Measurements from ENCODE around the gene NPAP1. TPM values are rescaled to one million over a fixed set of nuclear protein-coding genes. Genes with fewer than 3 reads are reported as not detected.

NPAP1 gene
- polyA plus RNA-seq, 1 donor from 2014 or later = 0.10 TPM

DNA sequence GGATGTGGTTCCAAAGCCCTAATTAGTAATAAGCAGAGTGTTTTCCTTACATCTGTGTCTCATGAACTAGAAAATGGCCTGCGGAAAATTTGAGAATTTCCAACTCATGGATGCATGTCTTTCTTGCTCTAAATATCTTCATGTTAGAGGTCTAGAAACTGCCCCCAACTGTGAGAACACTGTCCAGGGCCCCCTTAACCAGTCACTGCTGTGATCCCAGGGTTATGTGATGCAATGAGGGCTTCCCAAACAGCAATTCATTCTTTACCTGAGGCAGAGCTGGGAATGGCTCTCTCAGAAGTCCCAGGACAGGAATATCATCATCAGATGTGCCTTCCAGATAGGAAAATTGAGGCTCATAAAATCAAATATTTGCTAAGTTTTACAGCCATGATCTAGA is 8.2 kb downstream of the NPAP1 start:
- Histone ChIP-seq H3K27me3 (ENCODE audit: insufficient read depth, low read depth, low read length) (no peaks in the 10 kb centered on the region), H3K9ac (ENCODE audit: low read length) (no peak overlapping the region), H2AFZ (ENCODE audit: low read depth, low read length) (no peak overlapping the region), H3K27ac (ENCODE audit: low read length) (no peak overlapping the region), H4K20me1 (ENCODE audit: insufficient read depth) (no peaks in the 10 kb centered on the region), H3K4me2 (ENCODE audit: low read length) (no peak overlapping the region), H3F3A (ENCODE audit: insufficient read depth, low read length, poor library complexity, severe bottlenecking) (no peaks in the 10 kb centered on the region), H3K9me3 (ENCODE audit: low read length) (no peaks in the 10 kb centered on the region), H3K9me2 (ENCODE audit: insufficient read depth, low read length) (no peaks in the 10 kb centered on the region), H3K36me3 (ENCODE audit: insufficient read depth, low read length) (no peaks in the 10 kb centered on the region), H3K4me3 (ENCODE audit: low read length) (no peak overlapping the region), H3K79me2 (replicated peaks; ENCODE audit: insufficient read depth, low read length) (no peaks in the 10 kb centered on the region)
- TF ChIP-seq RAD21 (conservative IDR thresholded peaks at IDR 0.05) (no peak), SMC3 (conservative IDR thresholded peaks at IDR 0.05; ENCODE audit: poor library complexity) (no peak), EZH2 (IDR thresholded peaks at IDR 0.05; ENCODE audit: borderline replicate concordance, insufficient read depth, low read length, poor library complexity, severe bottlenecking) (no peak), MXI1 (conservative IDR thresholded peaks at IDR 0.05; ENCODE audit: poor library complexity, severe bottlenecking) (no peak), TAF1 (IDR thresholded peaks at IDR 0.05; ENCODE audit: low read depth) (no peak)

DNA sequence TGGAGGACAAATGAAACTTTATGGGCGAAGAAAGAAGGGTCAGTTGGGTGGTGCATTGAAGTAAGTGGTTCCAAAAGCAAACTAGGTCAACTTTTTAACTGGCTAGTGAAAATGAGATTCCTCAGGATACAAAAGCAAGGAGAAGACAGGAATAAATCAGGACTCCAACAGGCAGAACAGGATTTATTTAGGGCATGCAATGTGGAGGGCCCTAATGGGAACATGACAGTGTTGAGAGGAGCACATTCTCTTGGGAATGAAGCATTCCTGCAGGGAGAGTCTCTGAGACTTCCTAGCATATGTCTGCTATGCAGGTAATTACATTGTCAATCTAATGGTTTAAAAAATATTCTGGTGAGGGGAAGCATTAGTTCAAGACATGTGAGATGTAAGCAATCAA is 8.7 kb downstream of the NPAP1 start:
- Histone ChIP-seq H4K20me1 (ENCODE audit: insufficient read depth) (no peaks in the 10 kb centered on the region), H3K4me2 (ENCODE audit: low read length) (no peak overlapping the region), H3F3A (ENCODE audit: insufficient read depth, low read length, poor library complexity, severe bottlenecking) (no peaks in the 10 kb centered on the region), H3K9me3 (ENCODE audit: low read length) (no peaks in the 10 kb centered on the region), H3K9me2 (ENCODE audit: insufficient read depth, low read length) (no peaks in the 10 kb centered on the region), H2AFZ (ENCODE audit: low read depth, low read length) (no peak overlapping the region), H3K36me3 (ENCODE audit: insufficient read depth, low read length) (no peaks in the 10 kb centered on the region), H3K9ac (ENCODE audit: low read length) (no peak overlapping the region), H3K27ac (ENCODE audit: low read length) (no peak overlapping the region), H3K79me2 (replicated peaks; ENCODE audit: insufficient read depth, low read length) (no peaks in the 10 kb centered on the region), H3K27me3 (ENCODE audit: insufficient read depth, low read depth, low read length) (no peaks in the 10 kb centered on the region), H3K4me3 (ENCODE audit: low read length) (no peak overlapping the region)
- TF ChIP-seq TAF1 (IDR thresholded peaks at IDR 0.05; ENCODE audit: low read depth) (no peak), RAD21 (conservative IDR thresholded peaks at IDR 0.05) (no peak), SMC3 (conservative IDR thresholded peaks at IDR 0.05; ENCODE audit: poor library complexity) (no peak), EP300 (conservative IDR thresholded peaks at IDR 0.05; ENCODE audit: poor library complexity, severe bottlenecking) (no peak), EZH2 (IDR thresholded peaks at IDR 0.05; ENCODE audit: borderline replicate concordance, insufficient read depth, low read length, poor library complexity, severe bottlenecking) (no peak), POLR2AphosphoS5 (IDR thresholded peaks at IDR 0.05) (no peak), MXI1 (conservative IDR thresholded peaks at IDR 0.05; ENCODE audit: poor library complexity, severe bottlenecking) (no peak)
- TF ChIP-seq, protein P1, sequence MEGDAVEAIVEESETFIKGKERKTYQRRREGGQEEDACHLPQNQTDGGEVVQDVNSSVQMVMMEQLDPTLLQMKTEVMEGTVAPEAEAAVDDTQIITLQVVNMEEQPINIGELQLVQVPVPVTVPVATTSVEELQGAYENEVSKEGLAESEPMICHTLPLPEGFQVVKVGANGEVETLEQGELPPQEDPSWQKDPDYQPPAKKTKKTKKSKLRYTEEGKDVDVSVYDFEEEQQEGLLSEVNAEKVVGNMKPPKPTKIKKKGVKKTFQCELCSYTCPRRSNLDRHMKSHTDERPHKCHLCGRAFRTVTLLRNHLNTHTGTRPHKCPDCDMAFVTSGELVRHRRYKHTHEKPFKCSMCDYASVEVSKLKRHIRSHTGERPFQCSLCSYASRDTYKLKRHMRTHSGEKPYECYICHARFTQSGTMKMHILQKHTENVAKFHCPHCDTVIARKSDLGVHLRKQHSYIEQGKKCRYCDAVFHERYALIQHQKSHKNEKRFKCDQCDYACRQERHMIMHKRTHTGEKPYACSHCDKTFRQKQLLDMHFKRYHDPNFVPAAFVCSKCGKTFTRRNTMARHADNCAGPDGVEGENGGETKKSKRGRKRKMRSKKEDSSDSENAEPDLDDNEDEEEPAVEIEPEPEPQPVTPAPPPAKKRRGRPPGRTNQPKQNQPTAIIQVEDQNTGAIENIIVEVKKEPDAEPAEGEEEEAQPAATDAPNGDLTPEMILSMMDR (IDR thresholded peaks at IDR 0.05; ENCODE audit: poor library complexity, severe bottlenecking) = no peak
- TF ChIP-seq, protein P2, sequence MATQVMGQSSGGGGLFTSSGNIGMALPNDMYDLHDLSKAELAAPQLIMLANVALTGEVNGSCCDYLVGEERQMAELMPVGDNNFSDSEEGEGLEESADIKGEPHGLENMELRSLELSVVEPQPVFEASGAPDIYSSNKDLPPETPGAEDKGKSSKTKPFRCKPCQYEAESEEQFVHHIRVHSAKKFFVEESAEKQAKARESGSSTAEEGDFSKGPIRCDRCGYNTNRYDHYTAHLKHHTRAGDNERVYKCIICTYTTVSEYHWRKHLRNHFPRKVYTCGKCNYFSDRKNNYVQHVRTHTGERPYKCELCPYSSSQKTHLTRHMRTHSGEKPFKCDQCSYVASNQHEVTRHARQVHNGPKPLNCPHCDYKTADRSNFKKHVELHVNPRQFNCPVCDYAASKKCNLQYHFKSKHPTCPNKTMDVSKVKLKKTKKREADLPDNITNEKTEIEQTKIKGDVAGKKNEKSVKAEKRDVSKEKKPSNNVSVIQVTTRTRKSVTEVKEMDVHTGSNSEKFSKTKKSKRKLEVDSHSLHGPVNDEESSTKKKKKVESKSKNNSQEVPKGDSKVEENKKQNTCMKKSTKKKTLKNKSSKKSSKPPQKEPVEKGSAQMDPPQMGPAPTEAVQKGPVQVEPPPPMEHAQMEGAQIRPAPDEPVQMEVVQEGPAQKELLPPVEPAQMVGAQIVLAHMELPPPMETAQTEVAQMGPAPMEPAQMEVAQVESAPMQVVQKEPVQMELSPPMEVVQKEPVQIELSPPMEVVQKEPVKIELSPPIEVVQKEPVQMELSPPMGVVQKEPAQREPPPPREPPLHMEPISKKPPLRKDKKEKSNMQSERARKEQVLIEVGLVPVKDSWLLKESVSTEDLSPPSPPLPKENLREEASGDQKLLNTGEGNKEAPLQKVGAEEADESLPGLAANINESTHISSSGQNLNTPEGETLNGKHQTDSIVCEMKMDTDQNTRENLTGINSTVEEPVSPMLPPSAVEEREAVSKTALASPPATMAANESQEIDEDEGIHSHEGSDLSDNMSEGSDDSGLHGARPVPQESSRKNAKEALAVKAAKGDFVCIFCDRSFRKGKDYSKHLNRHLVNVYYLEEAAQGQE (IDR thresholded peaks at IDR 0.05; ENCODE audit: borderline replicate concordance) = no peak
